HL-60 (cell line): ENCODE results near the gene NPAS2.

Experiments
- DNase-seq, 2 experiments: peaks; one replicate each; pipeline ENCODE4 v3.0.0-alpha.2; 2010 to 2020; ENCODE audit warnings: low read depth in 1 of 2, low spot score in 1 of 2
- H3K27ac ChIP-seq: fragments of 250-450 bp; sonication (Bioruptor Pico); replicated peaks from 2 replicates; pipeline ENCODE4 v1.5.1; 2020; ENCODE audit warnings: mild to moderate bottlenecking, moderate library complexity
- H3K27me3 ChIP-seq: fragments of 250-450 bp; sonication (Bioruptor Pico); 2 replicates; pipeline ENCODE4 v1.5.1; 2021; ENCODE audit warnings: mild to moderate bottlenecking, moderate library complexity; ENCODE audit not compliant: insufficient read depth, poor library complexity, severe bottlenecking
- H3K4me3 ChIP-seq: replicated peaks from 2 replicates; pipeline ENCODE4 v1.5.1; 2011; ENCODE audit warnings: mild to moderate bottlenecking, control low read depth, low read length; ENCODE audit not compliant: insufficient read depth
- GABPA ChIP-seq: IDR thresholded peaks from 2 replicates; pipeline ENCODE4 v1.6.1; 2012; ENCODE audit warnings: low read depth
- POLR2AphosphoS5 ChIP-seq: IDR thresholded peaks from 2 replicates; pipeline ENCODE4 v1.6.1; 2012; ENCODE audit warnings: low read depth
- SPI1 ChIP-seq: IDR thresholded peaks from 2 replicates; pipeline ENCODE4 v1.6.1; 2012; ENCODE audit warnings: low read depth, mild to moderate bottlenecking, borderline replicate concordance
- TF ChIP-seq, protein P1 (sequence below): IDR thresholded peaks from 2 replicates; pipeline ENCODE4 v1.6.1; 2012; ENCODE audit warnings: low read depth; ENCODE audit not compliant: insufficient replicate concordance
- TF ChIP-seq, protein P2 (sequence below): IDR thresholded peaks from one replicate; pipeline ENCODE4 v1.5.1; 2011; ENCODE audit warnings: low read length, control low read depth, inconsistent platforms; ENCODE audit not compliant: insufficient read depth

The NPAS2 gene

GRCh38 chr2:100964222-100964621, 144.3 kb downstream of the NPAS2 start:
- no peak overlapping the region for H3K4me3 ChIP-seq
- TF ChIP-seq, protein P1, sequence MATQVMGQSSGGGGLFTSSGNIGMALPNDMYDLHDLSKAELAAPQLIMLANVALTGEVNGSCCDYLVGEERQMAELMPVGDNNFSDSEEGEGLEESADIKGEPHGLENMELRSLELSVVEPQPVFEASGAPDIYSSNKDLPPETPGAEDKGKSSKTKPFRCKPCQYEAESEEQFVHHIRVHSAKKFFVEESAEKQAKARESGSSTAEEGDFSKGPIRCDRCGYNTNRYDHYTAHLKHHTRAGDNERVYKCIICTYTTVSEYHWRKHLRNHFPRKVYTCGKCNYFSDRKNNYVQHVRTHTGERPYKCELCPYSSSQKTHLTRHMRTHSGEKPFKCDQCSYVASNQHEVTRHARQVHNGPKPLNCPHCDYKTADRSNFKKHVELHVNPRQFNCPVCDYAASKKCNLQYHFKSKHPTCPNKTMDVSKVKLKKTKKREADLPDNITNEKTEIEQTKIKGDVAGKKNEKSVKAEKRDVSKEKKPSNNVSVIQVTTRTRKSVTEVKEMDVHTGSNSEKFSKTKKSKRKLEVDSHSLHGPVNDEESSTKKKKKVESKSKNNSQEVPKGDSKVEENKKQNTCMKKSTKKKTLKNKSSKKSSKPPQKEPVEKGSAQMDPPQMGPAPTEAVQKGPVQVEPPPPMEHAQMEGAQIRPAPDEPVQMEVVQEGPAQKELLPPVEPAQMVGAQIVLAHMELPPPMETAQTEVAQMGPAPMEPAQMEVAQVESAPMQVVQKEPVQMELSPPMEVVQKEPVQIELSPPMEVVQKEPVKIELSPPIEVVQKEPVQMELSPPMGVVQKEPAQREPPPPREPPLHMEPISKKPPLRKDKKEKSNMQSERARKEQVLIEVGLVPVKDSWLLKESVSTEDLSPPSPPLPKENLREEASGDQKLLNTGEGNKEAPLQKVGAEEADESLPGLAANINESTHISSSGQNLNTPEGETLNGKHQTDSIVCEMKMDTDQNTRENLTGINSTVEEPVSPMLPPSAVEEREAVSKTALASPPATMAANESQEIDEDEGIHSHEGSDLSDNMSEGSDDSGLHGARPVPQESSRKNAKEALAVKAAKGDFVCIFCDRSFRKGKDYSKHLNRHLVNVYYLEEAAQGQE: no peak
- DNase-seq: no peak
- H3K27ac ChIP-seq: no peak overlapping the region
- H3K27me3 ChIP-seq: no peaks in the 10 kb centered on the region

- no peaks in the 10 kb centered on the region for H3K27me3 ChIP-seq
- TF ChIP-seq, protein P1: no peak
- TF ChIP-seq, protein P2, sequence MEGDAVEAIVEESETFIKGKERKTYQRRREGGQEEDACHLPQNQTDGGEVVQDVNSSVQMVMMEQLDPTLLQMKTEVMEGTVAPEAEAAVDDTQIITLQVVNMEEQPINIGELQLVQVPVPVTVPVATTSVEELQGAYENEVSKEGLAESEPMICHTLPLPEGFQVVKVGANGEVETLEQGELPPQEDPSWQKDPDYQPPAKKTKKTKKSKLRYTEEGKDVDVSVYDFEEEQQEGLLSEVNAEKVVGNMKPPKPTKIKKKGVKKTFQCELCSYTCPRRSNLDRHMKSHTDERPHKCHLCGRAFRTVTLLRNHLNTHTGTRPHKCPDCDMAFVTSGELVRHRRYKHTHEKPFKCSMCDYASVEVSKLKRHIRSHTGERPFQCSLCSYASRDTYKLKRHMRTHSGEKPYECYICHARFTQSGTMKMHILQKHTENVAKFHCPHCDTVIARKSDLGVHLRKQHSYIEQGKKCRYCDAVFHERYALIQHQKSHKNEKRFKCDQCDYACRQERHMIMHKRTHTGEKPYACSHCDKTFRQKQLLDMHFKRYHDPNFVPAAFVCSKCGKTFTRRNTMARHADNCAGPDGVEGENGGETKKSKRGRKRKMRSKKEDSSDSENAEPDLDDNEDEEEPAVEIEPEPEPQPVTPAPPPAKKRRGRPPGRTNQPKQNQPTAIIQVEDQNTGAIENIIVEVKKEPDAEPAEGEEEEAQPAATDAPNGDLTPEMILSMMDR: no peak
- no peak for TF ChIP-seq GABPA
- TF ChIP-seq SPI1: no peak
- TF ChIP-seq POLR2AphosphoS5: no peak
Measured at GRCh38 chr2:100964681-100965169, 144.8 kb downstream of the NPAS2 start.

GRCh38 chr2:100965596-100965995, 145.7 kb downstream of the NPAS2 start:
- DNase-seq: no peak
- TF ChIP-seq POLR2AphosphoS5 (no peak), GABPA (no peak), SPI1 (no peak)
- TF ChIP-seq, protein P1: no peak
- Histone ChIP-seq H3K27me3 (no peaks in the 10 kb centered on the region), H3K4me3 (no peak overlapping the region), H3K27ac (no peak overlapping the region)

More at GRCh38 chr2:100964681-100965169, 144.8 kb downstream of the NPAS2 start:
- H3K27ac ChIP-seq: no peak overlapping the region
- H3K4me3 ChIP-seq: no peak overlapping the region
- DNase-seq: no peak

DNA sequence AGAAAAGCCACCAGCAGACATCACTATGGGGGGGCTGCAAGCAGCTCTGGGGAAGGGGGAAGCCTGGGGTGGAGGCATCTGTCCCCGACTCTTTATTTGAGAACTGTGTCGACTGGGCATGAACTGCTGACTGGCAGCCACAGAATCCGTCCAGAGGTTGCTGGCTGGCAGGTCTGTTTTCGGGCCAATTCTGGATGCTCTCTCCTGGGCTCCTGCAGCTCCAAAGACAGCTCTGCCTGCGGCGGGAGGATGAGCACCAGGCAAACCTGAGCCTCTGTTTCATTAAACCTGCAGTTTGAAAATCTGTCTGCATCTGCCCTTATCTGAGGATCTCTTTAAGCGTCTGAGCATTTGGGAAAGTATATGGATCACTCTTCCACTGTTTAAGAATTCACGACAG, 147.8 kb downstream of the NPAS2 start:
- H3K27ac ChIP-seq: no peak overlapping the region
- no peaks in the 10 kb centered on the region for H3K27me3 ChIP-seq
- no peak for DNase-seq
- H3K4me3 ChIP-seq: no peak overlapping the region
- TF ChIP-seq POLR2AphosphoS5: no peak
- TF ChIP-seq, protein P1: no peak
- TF ChIP-seq SPI1: no peak
- TF ChIP-seq, protein P2: no peak
- TF ChIP-seq GABPA: no peak
